HG02678 (cell line): ENCODE data around the gene ELMO3.

ENCODE experiments used
- ATAC-seq: cut with Tn5 transposase; IDR thresholded peaks from one replicate; pipeline ENCODE4 v1.9.1; 2021; ENCODE audit warnings: mild to moderate bottlenecking, moderate library complexity; ENCODE audit not compliant: unreplicated experiment

The ELMO3 gene

GRCh38 chr16:67196881-67197280, 2.0 kb upstream of the ELMO3 start:
- ATAC-seq: no peak

- ATAC-seq: no peak
Observed at GRCh38 chr16:67197704-67198103, 1.2 kb upstream of the ELMO3 start.

- ATAC-seq: no peak
Observed at GRCh38 chr16:67198238-67198734, 645 bp upstream of the ELMO3 start.

GRCh38 chr16:67199808-67200198, 872 bp downstream of the ELMO3 start:
- ATAC-seq: no peak

- no peak for ATAC-seq
Observed at GRCh38 chr16:67200491-67200890, 1.6 kb downstream of the ELMO3 start.

GRCh38 chr16:67201411-67202345, 2.7 kb downstream of the ELMO3 start:
- ATAC-seq: no peak

- no peak for ATAC-seq
Observed at GRCh38 chr16:67202426-67202825, 3.5 kb downstream of the ELMO3 start.

- no peak for ATAC-seq
Observed at GRCh38 chr16:67202956-67203493, 4.1 kb downstream of the ELMO3 start.

- no peak for ATAC-seq
Observed at GRCh38 chr16:67204076-67204475, 5.1 kb downstream of the ELMO3 start.

GRCh38 chr16:67206129-67206837, 7.4 kb downstream of the ELMO3 start:
- no peak for ATAC-seq

GRCh38 chr16:67206838-67207248, 7.9 kb downstream of the ELMO3 start:
- no peak for ATAC-seq

GRCh38 chr16:67207249-67208091, 8.5 kb downstream of the ELMO3 start:
- no peak for ATAC-seq

- no peak for ATAC-seq
Observed at GRCh38 chr16:67208154-67208896, 9.4 kb downstream of the ELMO3 start.

- no peak for ATAC-seq
Observed at GRCh38 chr16:67209565-67209964, 10.6 kb downstream of the ELMO3 start.

- no peak for ATAC-seq
Observed at GRCh38 chr16:67210069-67210937, 11.4 kb downstream of the ELMO3 start.

GRCh38 chr16:67211674-67212073, 12.7 kb downstream of the ELMO3 start:
- ATAC-seq: no peak

GRCh38 chr16:67212766-67213165, 13.8 kb downstream of the ELMO3 start:
- ATAC-seq: no peak

GRCh38 chr16:67213197-67214019, 14.5 kb downstream of the ELMO3 start:
- no peak for ATAC-seq
